WTC11 (cell line): ENCODE data around the gene RARS2. TPM values are rescaled to one million over a fixed set of nuclear protein-coding genes. Genes with fewer than 3 reads are reported as not detected.

Experiments used
- ATAC-seq: fragments of 200-7000 bp; cut with Tn5 transposase; 2 replicates; pipeline ENCODE4 v1.10.0; 2021; ENCODE audit warnings: mild to moderate bottlenecking, moderate library complexity
- CTCF ChIA-PET: fragments of 300-600 bp; sonication (Branson Sonifier 250); formaldehyde crosslinking; loops from one replicate; lab custom pipeline; 2021; ENCODE audit warnings: antibody characterized with exemption; lab: Charles Lee
- POLR2A ChIA-PET: fragments of 350-600 bp; sonication (Branson Sonifier 250); formaldehyde crosslinking; loops from one replicate; lab custom pipeline; 2021; ENCODE audit warnings: antibody characterized with exemption; lab: Charles Lee
- DNase-seq: peaks from one replicate; pipeline ENCODE4 v3.0.0; 2021; ENCODE audit warnings: low spot score
- H3K27ac Mint-ChIP-seq: 2 replicates; pipeline ENCODE4 v1.8.0; 2021; ENCODE audit warnings: mixed read lengths
- H3K27me3 Mint-ChIP-seq: 2 replicates; pipeline ENCODE4 v1.8.0; 2021; ENCODE audit warnings: low read depth, mild to moderate bottlenecking, moderate library complexity, mixed read lengths
- H3K36me3 Mint-ChIP-seq: 2 replicates; pipeline ENCODE4 v1.8.0; 2021; ENCODE audit warnings: mixed read lengths
- H3K4me1 Mint-ChIP-seq: 2 replicates; pipeline ENCODE4 v1.8.0; 2022; ENCODE audit warnings: mixed read lengths
- H3K4me3 Mint-ChIP-seq: 2 replicates; pipeline ENCODE4 v1.8.0; 2021; ENCODE audit warnings: mild to moderate bottlenecking, moderate library complexity, mixed read lengths
- H3K9me3 Mint-ChIP-seq: 2 replicates; pipeline ENCODE4 v1.8.0; 2021; ENCODE audit warnings: mixed read lengths
- AR ChIP-seq: fragments of 250-450 bp; sonication (Bioruptor Pico); IDR thresholded peaks from 2 replicates; pipeline ENCODE4 v1.9.0; 2021; ENCODE audit warnings: mild to moderate bottlenecking
- CREM ChIP-seq: sonication (generic); formaldehyde crosslinking; IDR thresholded peaks from 2 replicates; pipeline ENCODE4 v1.8.1; 2022; ENCODE audit warnings: mild to moderate bottlenecking, missing genetic modification reagents, moderate library complexity
- ELF4 ChIP-seq: sonication (generic); formaldehyde crosslinking; IDR thresholded peaks from 2 replicates; pipeline ENCODE4 v1.8.1; 2022; ENCODE audit warnings: low read depth, mild to moderate bottlenecking, moderate library complexity, missing genetic modification reagents
- GABPB1 ChIP-seq: sonication (generic); formaldehyde crosslinking; IDR thresholded peaks from 2 replicates; pipeline ENCODE4 v1.8.1; 2023; ENCODE audit warnings: mild to moderate bottlenecking, missing genetic modification reagents
- GRHL2 ChIP-seq: fragments of 250-450 bp; sonication (Bioruptor Pico); IDR thresholded peaks from 2 replicates; pipeline ENCODE4 v1.8.0; 2022; ENCODE audit warnings: mild to moderate bottlenecking, moderate library complexity; ENCODE audit not compliant: insufficient replicate concordance, severe bottlenecking
- GTF2I ChIP-seq: fragments of 250-450 bp; sonication (Bioruptor Pico); conservative IDR thresholded peaks from 2 replicates; pipeline ENCODE4 v1.4.0; 2021; ENCODE audit warnings: mild to moderate bottlenecking
- JUN ChIP-seq: sonication (generic); formaldehyde crosslinking; IDR thresholded peaks from 2 replicates; pipeline ENCODE4 v1.8.0; 2023; ENCODE audit warnings: mild to moderate bottlenecking, missing genetic modification reagents
- NFE2L1 ChIP-seq: sonication (generic); formaldehyde crosslinking; IDR thresholded peaks from 2 replicates; pipeline ENCODE4 v1.8.1; 2023; ENCODE audit warnings: missing genetic modification reagents
- SMAD4 ChIP-seq: sonication (generic); formaldehyde crosslinking; IDR thresholded peaks from 2 replicates; pipeline ENCODE4 v1.8.0; 2022; ENCODE audit warnings: mild to moderate bottlenecking, missing genetic modification reagents
- TCF7 ChIP-seq: sonication (generic); formaldehyde crosslinking; IDR thresholded peaks from 2 replicates; pipeline ENCODE4 v1.8.0; 2022; ENCODE audit warnings: mild to moderate bottlenecking, low read depth, missing genetic modification reagents, moderate library complexity
- USF1 ChIP-seq: sonication (generic); formaldehyde crosslinking; IDR thresholded peaks from 2 replicates; pipeline ENCODE4 v1.8.0; 2022; ENCODE audit warnings: mild to moderate bottlenecking, missing genetic modification reagents
- ZMAT4 ChIP-seq: fragments of 250-450 bp; sonication (Bioruptor Pico); IDR thresholded peaks from 2 replicates; pipeline ENCODE4 v1.9.0; 2021; ENCODE audit warnings: mild to moderate bottlenecking
- ZNF121 ChIP-seq: sonication (generic); formaldehyde crosslinking; IDR thresholded peaks from 2 replicates; pipeline ENCODE4 v1.8.0; 2023; ENCODE audit warnings: missing genetic modification reagents
- ZNF219 ChIP-seq: sonication (generic); formaldehyde crosslinking; IDR thresholded peaks from 2 replicates; pipeline ENCODE4 v1.8.0; 2023; ENCODE audit warnings: missing genetic modification reagents, mild to moderate bottlenecking, borderline replicate concordance
- ZNF232 ChIP-seq: sonication (generic); formaldehyde crosslinking; IDR thresholded peaks from 2 replicates; pipeline ENCODE4 v1.8.0; 2022; ENCODE audit warnings: mild to moderate bottlenecking, missing genetic modification reagents
- ZNF532 ChIP-seq: fragments of 250-450 bp; sonication (Bioruptor Pico); IDR thresholded peaks from 2 replicates; pipeline ENCODE4 v1.9.0; 2021; ENCODE audit warnings: mild to moderate bottlenecking, borderline replicate concordance
- ZNF671 ChIP-seq: fragments of 250-450 bp; sonication (Bioruptor Pico); IDR thresholded peaks from 2 replicates; pipeline ENCODE4 v1.8.0; 2021; ENCODE audit warnings: mild to moderate bottlenecking
- total RNA-seq: library from RNA; stranded (reverse); gene quantifications from 3 replicates; pipeline ENCODE4 v1.2.3, GENCODE V29; 2021

RARS2 gene
- total RNA-seq, 1 experiment from 2014 or later, result 32.9 TPM

- peak overlapping the region; percentile 94 for H3K4me3 Mint-ChIP-seq
- H3K9me3 Mint-ChIP-seq, result no peaks in the 10 kb centered on the region
- H3K4me1 Mint-ChIP-seq, result peaks cover 27% of the 10 kb centered on the region
- CTCF ChIA-PET, result no interaction called here
- peak overlapping the region; percentile 96; the same call in 1 of the 2 replicates for H3K27ac Mint-ChIP-seq
- POLR2A ChIA-PET, result no interaction called here
- no peak for DNase-seq
- TF ChIP-seq USF1 (CRISPR knock-in tag) (no peak), ZNF219 (CRISPR knock-in tag) (no peak), GABPB1 (CRISPR knock-in tag) (no peak), ELF4 (CRISPR knock-in tag) (no peak), GRHL2 (CRISPR knock-in tag) (no peak), JUN (CRISPR knock-in tag) (no peak), GTF2I (CRISPR knock-in tag) (no peak), SMAD4 (CRISPR knock-in tag) (no peak)
- TF ChIP-seq, all 79 proteins: peak for 0
- Mint-ChIP-seq H3K36me3 (peaks cover 20% of the 10 kb centered on the region), H3K27me3 (no peaks in the 10 kb centered on the region)
- no peak for ATAC-seq
Observed at GRCh38 chr6:87590990-87591389, 1.2 kb upstream of the RARS2 start.

GRCh38 chr6:87590417-87590880 is 662 bp upstream of the RARS2 start:
- ATAC-seq (no peak), DNase-seq (no peak)
- POLR2A ChIA-PET, result no interaction called here
- no peaks in the 10 kb centered on the region for H3K27me3 Mint-ChIP-seq
- H3K36me3 Mint-ChIP-seq, result peaks cover 22% of the 10 kb centered on the region
- peak overlapping the region; percentile 96 for H3K27ac Mint-ChIP-seq
- CTCF ChIA-PET, result no interaction called here
- peaks cover 3% of the 10 kb centered on the region; the same call in 1 of the 2 replicates for H3K9me3 Mint-ChIP-seq
- no peak for TF ChIP-seq CREM (CRISPR knock-in tag)
- TF ChIP-seq ZMAT4 (CRISPR knock-in tag), result no peak
- TF ChIP-seq USF1 (CRISPR knock-in tag), result no peak
- no peak for TF ChIP-seq ZNF121
- no peak for TF ChIP-seq ZNF532
- no peak for TF ChIP-seq NFE2L1 (CRISPR knock-in tag)
- TF ChIP-seq GTF2I (CRISPR knock-in tag), result no peak
- TF ChIP-seq ZNF232 (CRISPR knock-in tag), result no peak
- no peak for TF ChIP-seq TCF7 (CRISPR knock-in tag)
- no peak for TF ChIP-seq ZNF671
- TF ChIP-seq AR (CRISPR knock-in tag), result no peak
- peaks cover 27% of the 10 kb centered on the region for H3K4me1 Mint-ChIP-seq
- H3K4me3 Mint-ChIP-seq, result peak overlapping the region; percentile 94
